GM21528 (cell line): ENCODE results near the gene ZFAND3.

Experiments used
- ATAC-seq: cut with Tn5 transposase; IDR thresholded peaks from one replicate; pipeline ENCODE4 v1.9.1; 2021; ENCODE audit warnings: mild to moderate bottlenecking, moderate library complexity; ENCODE audit not compliant: unreplicated experiment, low FRiP score

ZFAND3 gene

DNA sequence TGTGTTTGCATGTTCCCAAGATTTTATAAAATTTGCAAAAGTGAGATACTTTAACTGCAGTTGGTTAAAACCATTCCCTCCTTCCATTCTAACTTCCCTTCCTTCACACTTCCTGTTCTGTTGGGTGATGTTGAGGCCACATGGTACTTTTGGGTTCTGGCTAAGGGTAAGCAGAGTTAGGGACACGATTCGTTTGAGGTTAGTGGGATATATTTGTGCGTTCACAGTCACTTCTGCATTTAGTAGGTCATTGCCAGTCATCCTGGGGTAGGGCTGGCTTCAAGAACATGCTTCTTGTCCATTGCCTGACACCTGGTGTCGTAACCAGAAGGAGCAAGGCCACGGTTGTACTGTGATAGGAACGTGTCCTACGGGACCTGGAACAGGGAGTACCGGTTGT, 340.1 kb downstream of the ZFAND3 start:
- ATAC-seq, result no peak

DNA sequence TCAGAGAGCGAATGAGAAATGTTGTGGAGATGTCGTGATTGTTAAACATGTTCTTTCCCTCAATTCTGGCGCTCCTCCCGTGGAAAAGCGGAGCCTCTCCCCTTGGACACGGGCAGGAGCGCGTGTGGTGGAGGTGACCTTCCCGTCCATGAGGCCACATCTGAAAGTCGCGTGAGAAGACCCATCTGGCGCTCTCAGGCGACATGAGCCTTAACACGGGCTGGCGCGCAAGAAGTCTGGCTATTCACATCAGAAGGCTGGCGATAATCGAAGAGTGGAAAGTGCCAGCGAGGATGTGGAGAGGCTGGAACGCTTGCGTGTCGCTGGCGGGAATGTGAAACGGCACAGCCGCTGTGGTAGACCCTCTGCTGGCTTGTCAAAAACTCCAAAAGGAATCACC, 341.3 kb downstream of the ZFAND3 start:
- ATAC-seq, result no peak

DNA sequence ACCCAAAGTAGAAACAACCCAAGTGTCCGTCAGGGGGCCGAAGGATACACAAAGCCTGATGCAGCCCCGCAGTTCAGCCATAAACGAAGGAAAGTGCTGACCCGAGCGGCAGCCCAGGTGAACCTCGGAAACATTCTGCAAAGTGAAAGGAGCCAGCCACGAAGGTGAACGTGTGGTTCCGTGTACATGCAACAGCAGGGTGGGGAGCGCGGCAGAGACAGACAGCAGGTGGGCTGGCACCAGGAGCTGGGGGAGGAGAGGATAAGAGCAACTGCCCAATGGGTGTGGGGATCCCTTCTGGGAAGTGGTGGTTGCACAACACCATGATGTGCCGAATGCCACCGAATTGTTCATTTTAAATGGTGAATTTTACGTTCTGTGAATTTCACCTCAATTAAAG, 341.8 kb downstream of the ZFAND3 start:
- ATAC-seq, result no peak

DNA sequence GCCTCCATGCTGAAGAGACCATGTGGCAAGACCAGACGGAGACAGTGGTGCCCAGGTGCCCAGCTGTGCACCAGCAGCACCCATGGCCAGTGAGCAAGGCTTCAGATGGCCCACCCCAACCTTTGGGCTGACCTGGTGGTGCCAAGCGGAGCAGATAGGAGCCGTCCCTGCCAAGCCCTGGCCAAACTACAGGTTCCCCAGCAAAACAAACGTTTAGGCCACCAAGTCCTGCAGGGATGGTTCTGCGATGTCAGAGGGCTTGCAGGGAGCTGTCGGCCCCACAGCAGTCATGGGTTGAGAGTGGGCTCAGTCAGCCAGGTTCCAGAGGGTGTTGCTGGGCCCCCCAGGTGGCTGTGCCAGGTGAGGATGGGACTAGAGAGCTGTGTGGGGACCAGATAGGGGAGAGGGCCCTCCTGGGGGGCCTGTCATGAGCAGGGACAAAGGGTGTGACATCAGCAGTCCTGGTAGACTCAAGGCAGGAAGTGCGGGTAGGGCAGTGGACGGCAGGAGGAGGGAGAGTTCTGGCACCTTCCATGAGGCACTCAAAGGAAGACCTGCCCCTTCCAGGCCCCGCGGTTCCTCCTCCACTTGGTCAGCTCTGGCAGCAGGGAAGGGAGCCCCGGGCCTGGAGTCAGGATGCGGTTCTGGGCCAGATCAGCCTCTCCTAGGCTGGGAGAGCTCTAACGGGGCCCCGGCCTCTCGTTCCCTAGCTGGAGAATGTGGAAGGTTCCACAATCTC, 342.4 kb downstream of the ZFAND3 start:
- no peak for ATAC-seq

DNA sequence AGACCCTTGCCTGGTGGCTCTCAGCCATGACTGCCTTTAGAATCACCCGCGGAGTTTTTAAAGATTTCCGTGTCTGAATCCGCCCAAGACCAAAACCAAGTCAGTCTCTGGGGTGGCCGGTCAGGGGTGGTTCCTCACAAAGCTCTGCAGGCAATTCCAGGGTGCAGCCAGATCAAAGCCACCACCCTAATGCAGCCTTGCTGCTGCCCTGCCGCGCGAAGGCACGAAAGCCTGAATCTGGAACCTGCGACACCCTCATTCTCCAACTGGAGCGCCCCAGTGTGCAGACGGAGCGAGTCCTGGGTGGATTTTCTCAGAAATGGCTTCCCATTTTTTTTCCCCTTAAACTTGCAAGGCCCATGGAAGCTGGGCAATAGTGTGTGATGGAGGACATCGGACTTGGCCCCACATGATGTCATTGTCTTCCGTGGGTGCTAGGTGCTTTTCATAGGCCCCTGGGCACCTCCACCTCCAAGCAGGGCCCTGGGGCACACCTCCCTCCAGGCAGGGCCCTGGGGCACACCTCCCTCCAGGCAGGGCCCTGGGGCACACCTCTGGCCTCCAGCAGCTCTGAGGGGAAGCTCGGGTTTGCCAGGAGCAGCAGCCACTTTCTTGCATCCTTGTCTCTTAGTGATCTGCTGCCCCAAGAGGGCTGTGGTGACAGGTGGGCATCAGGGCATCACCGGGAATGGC, 343.1 kb downstream of the ZFAND3 start:
- no peak for ATAC-seq

DNA sequence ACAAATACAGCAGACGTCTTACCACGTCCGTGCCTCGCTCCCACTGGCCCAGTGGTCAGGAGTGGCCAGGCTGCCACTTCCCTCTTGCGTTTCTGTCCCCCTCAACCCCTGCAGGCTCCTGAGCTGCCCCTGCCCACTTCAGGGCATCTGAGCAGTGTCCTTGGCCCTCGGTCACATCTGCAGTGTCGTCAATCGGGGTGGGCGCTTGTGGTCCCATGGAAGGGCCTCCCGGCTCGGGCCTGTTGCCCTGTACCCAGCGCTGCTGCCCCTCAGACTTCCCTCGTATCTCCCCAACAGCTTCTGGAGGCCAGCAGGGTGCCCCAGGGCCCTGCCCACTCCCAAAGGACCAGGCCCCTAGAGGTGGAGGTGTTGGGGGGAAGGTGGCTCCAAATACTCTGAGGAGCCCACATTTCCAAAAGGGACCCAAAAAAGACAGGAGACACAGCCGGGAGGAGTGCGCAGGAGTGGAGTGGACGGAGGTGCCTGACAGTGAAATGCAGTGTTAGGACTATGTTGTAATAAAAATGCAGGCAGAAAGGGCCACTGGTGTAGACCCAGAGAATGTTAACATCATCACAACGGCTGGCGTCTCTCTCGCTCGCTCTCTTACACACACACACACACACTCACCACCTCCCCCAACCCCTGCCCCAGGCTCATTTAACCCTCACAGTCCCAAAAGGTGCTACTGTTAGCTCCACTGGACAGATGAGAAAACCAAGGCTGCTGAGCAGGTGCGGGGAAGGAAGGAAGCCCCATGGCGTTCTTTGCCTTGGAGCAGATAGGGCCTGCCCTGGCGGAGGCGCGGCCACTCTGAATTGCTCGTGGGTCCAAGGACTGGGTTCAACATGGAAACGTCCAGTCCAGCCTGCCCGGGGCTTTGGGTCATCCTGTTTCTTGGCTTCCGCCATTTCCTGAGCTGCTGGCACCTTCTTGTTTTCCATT, 343.9 kb downstream of the ZFAND3 start:
- ATAC-seq, result no peak

DNA sequence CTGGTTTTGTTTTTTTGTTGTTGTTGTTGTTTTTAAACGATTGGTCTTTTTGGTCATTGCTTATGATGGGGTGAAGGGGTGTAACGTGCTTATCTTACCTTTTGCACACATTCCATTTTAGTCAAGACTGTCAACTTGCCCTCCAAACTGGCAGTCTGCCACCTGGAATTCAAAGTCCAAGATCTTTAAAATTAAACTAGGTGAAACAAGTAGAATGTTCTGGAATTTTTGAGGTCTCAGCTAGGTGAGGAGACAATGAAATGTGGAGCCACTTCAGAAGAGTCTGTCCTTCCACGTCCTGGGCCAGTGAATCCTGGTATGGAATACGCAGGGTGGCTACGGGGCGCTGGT, 344.6 kb downstream of the ZFAND3 start:
- no peak for ATAC-seq

DNA sequence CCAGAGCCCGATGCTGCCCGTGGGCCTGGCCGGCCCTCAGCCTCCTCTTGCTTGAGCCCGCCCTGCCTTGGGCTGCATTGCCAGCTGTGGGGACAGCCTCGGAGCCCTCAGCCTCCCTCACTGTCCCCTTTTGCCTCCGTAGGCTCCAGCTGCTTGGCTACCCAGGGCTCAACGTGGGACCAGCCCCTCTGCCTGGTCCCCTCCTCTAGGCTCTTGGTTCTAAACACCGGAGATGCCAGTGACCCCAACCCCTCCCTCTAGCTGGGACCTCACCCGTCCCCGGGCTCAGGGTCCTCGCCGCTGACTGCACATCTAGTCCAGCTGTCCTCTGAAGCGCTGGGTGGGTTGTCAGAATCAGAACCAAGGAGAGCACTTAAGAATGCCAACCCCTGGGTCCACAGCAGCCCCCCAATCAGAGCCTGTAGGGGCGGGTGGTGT, 345.2 kb downstream of the ZFAND3 start:
- no peak for ATAC-seq

DNA sequence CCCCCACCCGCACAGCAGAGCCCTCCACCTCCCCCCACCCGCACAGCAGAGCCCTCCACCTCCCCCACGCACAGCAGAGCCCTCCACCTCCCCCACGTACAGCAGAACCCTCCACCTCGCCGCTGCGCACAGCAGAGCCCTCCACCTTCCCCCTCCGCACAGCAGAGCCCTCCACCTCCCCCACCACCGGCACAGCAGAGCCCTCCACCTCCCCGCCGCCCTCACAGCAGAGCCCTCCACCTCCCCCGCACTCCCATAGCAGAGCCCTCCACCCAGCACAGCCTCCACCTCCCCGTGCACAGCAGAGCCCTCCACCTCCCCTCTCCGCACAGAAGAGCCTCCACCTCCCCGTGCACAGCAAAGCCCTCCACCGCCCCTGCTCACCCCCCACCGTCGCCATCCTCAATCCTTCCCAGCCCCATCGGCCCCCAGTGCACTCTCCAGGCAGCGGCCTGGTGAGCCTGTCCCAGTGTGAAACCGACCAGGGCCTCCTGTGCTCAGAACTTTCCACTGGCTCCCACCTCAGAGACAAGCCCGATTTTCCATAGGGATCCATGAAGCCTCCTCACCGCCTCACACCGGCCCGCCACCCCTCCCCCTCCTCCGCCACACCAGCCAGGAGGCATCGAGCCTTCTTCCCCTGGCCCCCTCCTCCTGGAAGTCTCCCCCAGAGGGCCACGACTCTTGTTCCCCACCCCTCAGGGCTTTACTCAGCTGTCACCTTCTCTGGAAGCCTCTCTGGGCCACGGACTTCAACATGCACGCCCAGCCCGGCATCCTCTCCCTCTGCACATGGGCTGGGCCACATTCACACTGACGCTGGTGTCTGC, 347.1 kb downstream of the ZFAND3 start:
- no peak for ATAC-seq

DNA sequence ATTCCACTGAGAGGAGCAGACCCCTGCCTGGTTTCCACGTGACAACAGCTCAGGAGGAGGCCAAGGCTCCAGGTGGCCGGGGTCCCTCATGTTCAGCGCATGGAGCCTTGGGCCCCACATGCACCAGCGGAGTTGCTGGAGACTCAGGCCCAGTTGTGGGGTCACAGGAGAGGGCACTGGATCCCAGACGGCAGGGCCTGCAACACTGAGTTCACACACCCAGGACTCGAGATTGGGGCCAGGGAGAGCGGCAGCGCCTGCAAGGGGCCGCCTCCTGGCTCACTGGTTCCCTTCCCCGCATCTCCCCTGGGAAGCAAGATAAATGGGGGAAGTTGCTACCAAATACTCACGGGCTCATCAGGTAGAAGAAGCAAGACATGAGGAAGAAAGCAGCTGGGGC, 348.1 kb downstream of the ZFAND3 start:
- ATAC-seq, result no peak

DNA sequence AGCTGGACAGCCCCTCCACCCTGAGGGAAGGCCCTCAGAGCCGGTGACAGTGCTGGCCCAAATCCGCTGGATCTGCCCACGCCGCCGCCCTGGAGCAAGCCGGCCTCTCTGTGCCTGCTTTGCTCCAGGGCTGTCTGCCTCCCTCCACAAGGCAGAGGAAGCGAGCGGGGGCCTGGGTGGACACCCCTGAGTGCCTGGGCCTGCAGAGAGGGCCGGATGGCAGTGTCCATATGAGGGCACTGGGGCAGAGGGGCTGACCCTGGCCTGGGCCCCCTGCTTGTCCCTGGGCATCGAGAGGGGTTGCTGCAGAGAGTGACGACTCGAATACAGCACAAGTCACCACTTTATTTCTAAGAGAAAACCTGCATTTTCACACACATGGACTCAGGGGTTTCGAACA, 348.6 kb downstream of the ZFAND3 start:
- no peak for ATAC-seq

DNA sequence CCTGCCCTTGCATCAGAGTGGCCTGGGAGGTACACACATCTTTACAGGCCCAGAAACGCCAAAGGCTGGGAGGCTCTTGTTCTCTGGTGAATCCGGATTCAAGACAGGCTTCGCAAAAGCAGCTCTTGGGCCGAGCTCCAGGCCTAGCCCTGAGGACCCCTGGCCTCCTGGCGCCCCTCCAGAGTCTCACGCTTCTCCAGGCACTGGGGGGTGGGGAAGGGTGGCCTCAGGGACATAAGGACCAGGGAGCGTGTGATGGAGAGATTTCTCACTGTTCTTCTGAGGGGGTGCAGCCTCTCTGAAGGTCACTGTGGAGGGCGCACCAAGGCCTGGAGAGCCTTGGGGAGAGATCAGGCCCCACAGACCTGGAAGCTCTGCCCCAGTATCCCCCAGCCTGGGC, 349.2 kb downstream of the ZFAND3 start:
- ATAC-seq, result no peak

DNA sequence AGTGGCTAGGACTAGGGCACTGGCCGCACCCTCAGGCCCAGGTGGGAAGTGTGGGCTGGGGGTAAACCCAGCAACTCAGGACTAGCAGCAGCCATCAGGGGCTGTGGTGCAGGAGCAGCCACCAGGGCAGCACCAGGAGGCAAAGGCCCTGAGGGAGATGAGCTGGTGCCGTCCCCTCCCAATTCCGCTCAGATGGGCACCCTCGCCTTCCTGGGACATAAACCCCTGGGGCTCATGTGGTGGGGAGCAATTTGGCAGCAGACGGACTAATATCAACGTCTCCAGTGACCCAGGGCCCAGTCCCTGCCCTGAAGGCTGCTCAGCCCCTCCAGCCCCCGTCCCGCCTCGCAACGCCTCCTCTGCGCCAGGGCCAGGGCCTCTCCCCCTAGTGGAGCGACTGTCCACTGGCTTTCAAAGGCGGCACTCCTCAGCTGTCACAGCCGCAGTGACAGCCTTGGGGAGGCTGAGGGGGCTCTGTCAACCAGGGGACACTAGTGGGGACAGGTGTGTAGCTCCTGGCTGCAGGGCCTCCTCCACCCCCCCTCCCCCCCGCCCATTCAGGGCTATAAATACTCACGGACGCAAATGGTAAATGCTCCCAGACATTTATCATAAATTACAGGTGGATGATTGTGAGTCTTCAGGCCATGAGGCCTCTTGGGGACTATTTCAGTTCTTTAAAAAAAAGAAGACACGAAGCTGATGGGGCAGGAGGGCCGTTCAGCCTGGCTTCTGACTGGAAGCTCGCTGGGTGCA, 349.9 kb downstream of the ZFAND3 start:
- ATAC-seq, result no peak

DNA sequence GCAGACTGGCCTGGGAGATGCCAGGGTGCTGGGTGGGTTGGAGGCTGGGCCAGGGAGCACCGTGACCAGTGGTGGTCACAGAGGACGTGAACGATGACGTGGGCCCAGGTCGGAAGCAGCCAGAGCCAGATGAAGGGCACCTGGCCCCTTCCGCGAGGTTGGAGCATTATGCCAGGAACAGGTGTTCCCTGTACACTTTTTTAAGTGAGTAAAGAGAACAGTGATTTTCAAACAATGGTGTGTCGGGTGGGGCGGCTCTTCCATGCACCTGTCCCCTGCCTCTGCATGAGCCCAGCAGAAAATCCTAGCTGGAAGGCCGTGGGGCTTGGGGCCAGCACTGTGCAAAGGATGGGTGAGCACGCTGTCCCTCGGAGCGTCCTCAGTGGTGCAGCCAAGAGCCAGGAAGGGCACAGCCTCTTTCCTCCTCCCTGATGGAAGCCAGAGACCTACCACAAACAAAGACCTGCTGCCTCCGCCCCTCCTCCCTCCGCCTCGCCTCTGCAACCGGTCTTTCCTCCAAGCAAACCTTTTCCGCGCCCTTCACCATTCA, 350.5 kb downstream of the ZFAND3 start:
- no peak for ATAC-seq

DNA sequence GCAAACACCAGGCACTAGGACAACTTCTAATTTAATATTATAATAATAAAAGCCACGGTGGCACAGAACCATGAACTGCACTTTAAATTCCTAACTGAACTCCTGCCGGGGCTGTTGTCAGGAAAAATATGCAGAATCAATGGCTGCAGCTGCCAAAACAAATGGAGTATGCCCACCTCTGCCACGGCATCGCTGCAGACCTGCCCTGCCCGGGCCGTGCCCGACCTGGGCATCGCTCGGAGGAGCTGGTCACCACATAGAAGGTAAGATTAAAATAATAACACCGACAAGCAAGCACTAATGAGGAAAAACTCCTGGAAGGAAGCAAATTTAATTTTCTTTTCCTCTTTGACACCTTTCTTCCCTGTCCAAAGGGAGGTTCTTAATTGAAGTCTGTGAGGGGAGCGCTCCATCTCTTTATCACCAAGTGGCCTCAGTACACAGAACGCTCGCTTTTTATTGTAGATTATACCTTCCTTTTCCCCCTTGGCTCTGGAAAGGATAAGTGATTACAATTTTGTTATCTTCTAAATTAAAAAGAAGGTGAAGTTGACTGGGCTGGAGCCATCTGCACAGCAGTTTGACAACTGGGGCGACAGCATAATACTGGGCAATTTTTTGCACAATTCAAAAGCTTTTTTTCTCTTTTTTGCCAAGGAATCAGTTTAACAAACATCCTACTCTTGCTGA, 351.3 kb downstream of the ZFAND3 start:
- ATAC-seq, result no peak

DNA sequence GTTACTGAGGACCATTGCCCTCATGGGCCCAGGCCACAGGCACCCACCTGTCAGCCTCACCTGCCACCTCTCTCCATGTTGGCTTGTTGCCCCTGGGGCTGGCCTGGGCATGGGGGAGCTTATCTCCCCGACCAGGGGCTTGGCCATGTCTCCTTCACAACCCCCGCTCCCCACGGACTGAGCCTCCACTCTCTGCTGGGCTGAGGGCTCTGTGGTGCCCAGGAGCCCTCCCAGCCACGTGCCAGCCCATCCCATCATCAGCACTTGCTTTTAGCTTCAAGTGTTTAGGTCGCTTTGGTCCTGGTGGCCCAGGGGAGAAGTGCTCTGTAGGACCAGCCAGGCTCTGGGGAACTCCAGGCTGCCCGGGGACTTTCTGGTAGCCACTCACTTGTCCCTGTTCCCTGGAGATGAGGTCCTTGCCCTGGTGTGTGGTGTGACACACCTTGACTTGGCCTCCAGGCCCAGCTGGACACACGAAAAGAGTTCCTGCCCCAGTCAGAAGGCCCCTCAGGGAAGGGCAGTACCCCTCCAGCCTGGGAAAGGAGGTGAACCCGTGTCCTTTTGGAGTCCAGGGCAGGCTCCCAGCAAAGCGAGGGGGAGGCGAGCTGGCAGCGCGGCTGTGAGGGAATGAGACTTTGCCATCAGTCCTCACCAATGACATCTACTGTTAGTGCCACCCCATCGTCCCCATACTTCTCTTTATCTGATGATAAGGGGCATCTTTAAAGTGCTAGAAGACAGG, 352.6 kb downstream of the ZFAND3 start:
- no peak for ATAC-seq

DNA sequence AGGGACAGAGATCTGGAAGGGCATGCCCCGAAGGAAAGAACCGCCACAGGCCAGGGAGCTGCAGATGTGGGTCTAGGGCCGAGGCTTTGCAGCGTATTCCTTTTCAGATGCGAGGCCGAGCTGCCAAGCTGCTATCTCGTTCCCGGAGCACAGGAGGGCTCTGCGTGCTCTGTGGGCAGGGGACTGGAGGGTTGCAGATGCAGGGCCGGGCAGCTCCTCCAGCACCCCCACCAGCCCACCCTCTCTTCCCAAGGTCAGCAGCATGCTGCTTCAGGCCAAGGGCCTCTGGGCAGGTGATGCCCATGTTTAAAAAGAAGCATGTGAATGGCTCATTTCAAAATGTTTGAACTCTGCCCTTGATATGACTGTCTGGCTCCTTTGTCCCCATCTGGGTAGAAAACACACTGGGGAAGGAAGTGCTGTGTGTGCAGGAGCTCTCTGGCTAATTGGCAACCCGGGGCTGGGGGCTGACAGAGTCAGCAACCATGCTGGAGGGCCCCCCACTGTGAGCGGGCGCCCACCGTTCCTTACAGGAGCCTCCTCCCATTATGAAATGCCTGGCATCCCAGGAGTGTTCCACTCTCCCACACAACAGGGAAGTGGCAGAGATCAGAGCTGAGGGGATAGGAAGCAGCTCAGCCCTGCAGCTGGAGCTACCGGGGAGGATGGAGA, 353.3 kb downstream of the ZFAND3 start:
- no peak for ATAC-seq

DNA sequence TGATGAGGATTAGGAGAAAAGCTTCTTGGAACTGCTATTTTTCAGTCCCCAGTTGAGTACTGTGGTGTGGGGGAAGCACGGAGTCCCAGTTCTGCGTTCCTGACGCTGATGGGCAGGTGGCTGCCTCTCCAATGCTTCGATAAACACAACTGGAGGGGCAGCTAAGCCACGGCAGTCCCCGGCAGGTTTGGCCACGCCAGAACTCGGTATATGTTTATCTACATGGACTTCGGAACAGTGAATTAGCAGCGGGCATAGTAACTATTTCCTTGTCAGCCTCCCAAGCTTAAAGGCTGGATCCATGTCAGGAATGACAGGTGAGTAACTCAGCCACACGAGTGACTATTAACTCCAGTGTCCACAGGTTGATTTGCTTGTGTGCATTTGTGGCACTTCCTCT, 354.4 kb downstream of the ZFAND3 start:
- no peak for ATAC-seq
